ENCODE measurements around the gene NR0B2. TPM values are rescaled to one million over a fixed set of nuclear protein-coding genes. Genes with fewer than 3 reads are reported as not detected.

The NR0B2 gene, protein sequence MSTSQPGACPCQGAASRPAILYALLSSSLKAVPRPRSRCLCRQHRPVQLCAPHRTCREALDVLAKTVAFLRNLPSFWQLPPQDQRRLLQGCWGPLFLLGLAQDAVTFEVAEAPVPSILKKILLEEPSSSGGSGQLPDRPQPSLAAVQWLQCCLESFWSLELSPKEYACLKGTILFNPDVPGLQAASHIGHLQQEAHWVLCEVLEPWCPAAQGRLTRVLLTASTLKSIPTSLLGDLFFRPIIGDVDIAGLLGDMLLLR
- polyA plus RNA-seq (2011; rRNA removed) = not detected in 2 replicates
- not detected in 2 replicates for polyA plus RNA-seq (2012; cell fraction: cytosol; rRNA removed)
- not detected in 2 replicates for polyA plus RNA-seq (2012; cell fraction: nucleus; rRNA removed)
- not detected in 3 replicates for polyA plus RNA-seq (2017; fragmentation: RNase III; extraction: RNeasy Plus Mini Kit Qiagen cat#74134 plus additional on column Dnase treatment)
- polyA minus RNA-seq (2011; rRNA and poly(A)+ RNA removed) = not detected in 2 replicates

GRCh38 chr1:26913754-26914619 is at the start of gene NR0B2:
NR0B2 (minus strand) TSS chr1:26913975; CDS start chr1:26913940, 35 bp downstream.
- no peak for TF ChIP-seq RFX5 (IDR thresholded peaks at IDR 0.05)
- TF ChIP-seq, protein P1, sequence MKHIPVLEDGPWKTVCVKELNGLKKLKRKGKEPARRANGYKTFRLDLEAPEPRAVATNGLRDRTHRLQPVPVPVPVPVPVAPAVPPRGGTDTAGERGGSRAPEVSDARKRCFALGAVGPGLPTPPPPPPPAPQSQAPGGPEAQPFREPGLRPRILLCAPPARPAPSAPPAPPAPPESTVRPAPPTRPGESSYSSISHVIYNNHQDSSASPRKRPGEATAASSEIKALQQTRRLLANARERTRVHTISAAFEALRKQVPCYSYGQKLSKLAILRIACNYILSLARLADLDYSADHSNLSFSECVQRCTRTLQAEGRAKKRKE (CRISPR knock-in tag; IDR thresholded peaks at IDR 0.05; ENCODE audit: low read depth) = no peak
- no peak for TF ChIP-seq EHF (CRISPR knock-in tag; IDR thresholded peaks at IDR 0.05)
- no peak for TF ChIP-seq JUNB (IDR thresholded peaks at IDR 0.05)
- TF ChIP-seq POLR2A (IDR thresholded peaks at IDR 0.05; ENCODE audit: low read length) = no peak
- no peak for TF ChIP-seq RNF2 (IDR thresholded peaks at IDR 0.05; ENCODE audit: borderline replicate concordance, low read depth)
- TF ChIP-seq, protein P2, sequence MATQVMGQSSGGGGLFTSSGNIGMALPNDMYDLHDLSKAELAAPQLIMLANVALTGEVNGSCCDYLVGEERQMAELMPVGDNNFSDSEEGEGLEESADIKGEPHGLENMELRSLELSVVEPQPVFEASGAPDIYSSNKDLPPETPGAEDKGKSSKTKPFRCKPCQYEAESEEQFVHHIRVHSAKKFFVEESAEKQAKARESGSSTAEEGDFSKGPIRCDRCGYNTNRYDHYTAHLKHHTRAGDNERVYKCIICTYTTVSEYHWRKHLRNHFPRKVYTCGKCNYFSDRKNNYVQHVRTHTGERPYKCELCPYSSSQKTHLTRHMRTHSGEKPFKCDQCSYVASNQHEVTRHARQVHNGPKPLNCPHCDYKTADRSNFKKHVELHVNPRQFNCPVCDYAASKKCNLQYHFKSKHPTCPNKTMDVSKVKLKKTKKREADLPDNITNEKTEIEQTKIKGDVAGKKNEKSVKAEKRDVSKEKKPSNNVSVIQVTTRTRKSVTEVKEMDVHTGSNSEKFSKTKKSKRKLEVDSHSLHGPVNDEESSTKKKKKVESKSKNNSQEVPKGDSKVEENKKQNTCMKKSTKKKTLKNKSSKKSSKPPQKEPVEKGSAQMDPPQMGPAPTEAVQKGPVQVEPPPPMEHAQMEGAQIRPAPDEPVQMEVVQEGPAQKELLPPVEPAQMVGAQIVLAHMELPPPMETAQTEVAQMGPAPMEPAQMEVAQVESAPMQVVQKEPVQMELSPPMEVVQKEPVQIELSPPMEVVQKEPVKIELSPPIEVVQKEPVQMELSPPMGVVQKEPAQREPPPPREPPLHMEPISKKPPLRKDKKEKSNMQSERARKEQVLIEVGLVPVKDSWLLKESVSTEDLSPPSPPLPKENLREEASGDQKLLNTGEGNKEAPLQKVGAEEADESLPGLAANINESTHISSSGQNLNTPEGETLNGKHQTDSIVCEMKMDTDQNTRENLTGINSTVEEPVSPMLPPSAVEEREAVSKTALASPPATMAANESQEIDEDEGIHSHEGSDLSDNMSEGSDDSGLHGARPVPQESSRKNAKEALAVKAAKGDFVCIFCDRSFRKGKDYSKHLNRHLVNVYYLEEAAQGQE (IDR thresholded peaks at IDR 0.05) = no peak
- TF ChIP-seq, protein P3, sequence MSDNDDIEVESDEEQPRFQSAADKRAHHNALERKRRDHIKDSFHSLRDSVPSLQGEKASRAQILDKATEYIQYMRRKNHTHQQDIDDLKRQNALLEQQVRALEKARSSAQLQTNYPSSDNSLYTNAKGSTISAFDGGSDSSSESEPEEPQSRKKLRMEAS (IDR thresholded peaks at IDR 0.05) = no peak
- no peak for TF ChIP-seq FOSB (CRISPR knock-in tag; IDR thresholded peaks at IDR 0.05)
- TF ChIP-seq HEYL (CRISPR knock-in tag; IDR thresholded peaks at IDR 0.05) = no peak
- no peak for TF ChIP-seq ESRRA (IDR thresholded peaks at IDR 0.05; ENCODE audit: borderline replicate concordance, low read length)
- TF ChIP-seq, protein P4, sequence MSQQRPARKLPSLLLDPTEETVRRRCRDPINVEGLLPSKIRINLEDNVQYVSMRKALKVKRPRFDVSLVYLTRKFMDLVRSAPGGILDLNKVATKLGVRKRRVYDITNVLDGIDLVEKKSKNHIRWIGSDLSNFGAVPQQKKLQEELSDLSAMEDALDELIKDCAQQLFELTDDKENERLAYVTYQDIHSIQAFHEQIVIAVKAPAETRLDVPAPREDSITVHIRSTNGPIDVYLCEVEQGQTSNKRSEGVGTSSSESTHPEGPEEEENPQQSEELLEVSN (IDR thresholded peaks at IDR 0.05; ENCODE audit: borderline replicate concordance, low read depth) = no peak
- ChIA-PET POLR2A (no interaction called here), CTCF (interaction anchor here (0.8 to 1.1 kb wide), 3 partner anchors 12 to 82 kb away, joined by 3 read pairs; no protein-coding TSS in a partner anchor)
- peaks cover 22% of the 10 kb centered on the region for H3K4me1 ChIP-seq
- ATAC-seq (peak in 1 of 2 experiments; percentile 53; a peak in 3 of 6 replicates), FAIRE-seq (no peak), DNase-seq (ENCODE audit: low read depth in 1 of 2, low spot score in 1 of 2) (peak in 1 of 2 experiments; percentile 20)
- H3K27ac ChIP-seq = peak within 1 kb of the TSS; percentile 45 to 62; a peak in 5 of 6 replicates
- no peak within 1 kb of the TSS for H3K4me3 ChIP-seq
- WGBS (ENCODE audit: missing lambda C conversion rate) = 63% methylated on average over 13 of the region's 16 CpGs
- no peaks in the 10 kb centered on the region for H3K9me3 ChIP-seq
- H3K4me2 ChIP-seq = peak within 1 kb of the TSS; percentile 34

DNA sequence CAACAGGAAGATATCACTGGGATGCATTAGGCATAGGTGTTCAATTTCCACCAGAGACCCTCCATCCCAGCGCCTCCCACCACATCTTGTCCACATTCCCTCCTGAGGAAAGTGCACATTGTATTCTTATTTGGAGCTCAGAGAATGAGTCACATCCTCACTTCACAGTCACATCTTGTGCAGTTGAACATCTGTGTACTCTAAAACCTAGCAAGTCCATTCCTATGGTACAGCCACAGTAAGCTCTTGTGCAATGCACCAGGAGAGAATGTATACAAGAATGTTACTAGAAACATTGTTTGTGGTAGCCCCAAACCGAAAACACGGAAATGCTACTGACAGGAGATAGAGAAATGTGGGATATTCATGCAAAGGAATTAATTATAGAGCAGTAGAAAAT is 48.1 kb upstream of the NR0B2 start:
- Histone ChIP-seq H3K4me1 (peaks cover 25% of the 10 kb centered on the region), H3K9me3 (no peaks in the 10 kb centered on the region), H3K27ac (peak overlapping the region; percentile 51 to 65; a peak in 3 of 6 replicates), H3K4me3 (no peak overlapping the region), H3K4me2 (peak overlapping the region; percentile 36)
- peak; percentile 32 to 61 for DNase-seq (ENCODE audit: low read depth in 1 of 2, low spot score in 1 of 2)
- TF ChIP-seq, protein P3 (IDR thresholded peaks at IDR 0.05) = peak; percentile 14; the same call in 1 of the 2 replicates
- TF ChIP-seq CEBPB (IDR thresholded peaks at IDR 0.05) (peak; percentile 67 to 92; a peak in 3 of 4 replicates), FOSL2 (IDR thresholded peaks at IDR 0.05) (no peak), FOSL2 (CRISPR knock-in tag; IDR thresholded peaks at IDR 0.05) (peak; percentile 36; the same call in 1 of the 2 replicates), SMC3 (IDR thresholded peaks at IDR 0.05) (no peak)
- FAIRE-seq = no peak
- WGBS (ENCODE audit: missing lambda C conversion rate) = 6% methylated on average over 3 of the region's 3 CpGs
- ChIA-PET POLR2A (no interaction called here), CTCF (interaction anchor here (0.6 to 3.0 kb wide), 5 partner anchors 23 to 331 kb away, joined by 3 to 16 read pairs (median 4); no protein-coding TSS in a partner anchor)
- peak; percentile 68 to 78; a peak in 5 of 6 replicates for ATAC-seq

Data from A549 (cell line).